Spleen (tissue), 11 donors: Measurements from ENCODE around the gene FOSB. TPM values are rescaled to one million over a fixed set of nuclear protein-coding genes. Genes with fewer than 3 reads are reported as not detected.
A peak's percentile ranks its signal among the peaks of the same experiment; 100 is the strongest.

ENCODE experiments used
- DNase-seq: peaks from one replicate; pipeline ENCODE4 v3.0.0-alpha.2; 2020
- H3K27ac ChIP-seq, 8 donors: fragments of 200-600 bp; sonication (generic) in 7 of 8; 1 replicate in 4 of 8; 2 replicates in 4 of 8; pipeline versions ENCODE4 v1.5.0 to v1.8.0; 2016 to 2021; ENCODE audit warnings: inconsistent platforms in 4 of 8, mild to moderate bottlenecking in 4 of 8, moderate library complexity in 1 of 8
- H3K27me3 ChIP-seq, 7 donors: fragments of 200-600 bp; sonication (generic) in 6 of 7; replicated peaks in 1 of 7; 1 replicate in 4 of 7; 2 replicates in 3 of 7; pipeline versions ENCODE4 v1.5.0 to v1.8.0; 2016 to 2021; ENCODE audit warnings: inconsistent platforms in 3 of 7, mild to moderate bottlenecking in 1 of 7
- H3K36me3 ChIP-seq, 6 donors: fragments of 200-600 bp; sonication (generic) in 5 of 6; 1 replicate in 4 of 6; 2 replicates in 2 of 6; pipeline versions ENCODE4 v1.5.0 to v1.8.0; 2016 to 2021; ENCODE audit warnings: inconsistent platforms in 2 of 6
- H3K4me1 ChIP-seq, 6 donors: fragments of 200-600 bp; sonication (generic) in 5 of 6; 1 replicate in 3 of 6; 2 replicates in 3 of 6; pipeline versions ENCODE4 v1.5.0 to v1.8.0; 2016 to 2021; ENCODE audit warnings: inconsistent platforms in 3 of 6
- H3K4me3 ChIP-seq, 8 donors: fragments of 200-600 bp; sonication (generic) in 7 of 8; 1 replicate in 4 of 8; 2 replicates in 4 of 8; pipeline versions ENCODE4 v1.5.0 to v1.8.0; 2016 to 2021; ENCODE audit warnings: inconsistent platforms in 4 of 8, mild to moderate bottlenecking in 4 of 8, moderate library complexity in 2 of 8
- H3K9me3 ChIP-seq, 8 donors: fragments of 200-600 bp; sonication (generic) in 7 of 8; 1 replicate in 4 of 8; 2 replicates in 4 of 8; pipeline versions ENCODE4 v1.5.0 to v1.8.0; 2016 to 2021; ENCODE audit warnings: inconsistent platforms in 4 of 8
- CTCF ChIP-seq, 11 experiments: fragments of 200-600 bp in 7 of 11; fragments of 450-650 bp in 4 of 11; sonication (generic) in 4 of 11; IDR thresholded peaks in 8 of 11; conservative IDR thresholded peaks in 3 of 11; 1 replicate in 7 of 11; 2 replicates in 4 of 11; pipeline versions ENCODE4 v1.4.0 to v1.8.0; 2016 to 2021; ENCODE audit warnings: antibody characterized with exemption in 11 of 11, inconsistent platforms in 4 of 11, mild to moderate bottlenecking in 1 of 11
- POLR2A ChIP-seq, 3 donors: fragments of 450-650 bp; IDR thresholded peaks; one replicate each; pipeline ENCODE4 v1.5.1; 2017; ENCODE audit warnings: antibody characterized with exemption in 3 of 3, mild to moderate bottlenecking in 1 of 3
- POLR2AphosphoS5 ChIP-seq, 3 donors: sonication (generic); formaldehyde crosslinking; IDR thresholded peaks; one replicate each; pipeline ENCODE4 v1.5.1; 2017; ENCODE audit warnings: antibody characterized with exemption in 3 of 3
- WGBS, 5 donors: extraction: QIAGEN DNeasy Blood & Tissue Kit in 3 of 5; methylation state at CpG; one replicate each; pipeline versions ENCODE4 v1.1.5 to v1.1.7; 2013 to 2018; 5-methylcytosine and 5-hydroxymethylcytosine counted together
- intact Hi-C: fragments of 100-400 bp; cut with DNase I; formaldehyde crosslinking; loops from one replicate; pipeline ENCODE4 v1.15.0; 2023; ENCODE audit warnings: low total_unique reads
- polyA plus RNA-seq, 3 donors: library from polyadenylated mRNA; stranded (reverse); fragments of 200-250 nt; gene quantifications; one replicate each; pipeline ENCODE4 v1.2.1, GENCODE V29; 2013
- total RNA-seq, 7 donors: library from RNA; depleted of rRNA in 3 of 7; stranded (reverse); fragments of >200 nt in 3 of 7; fragmentation: NEBNext Ultra II Directional in 4 of 7; extraction: Animal tissue kit (Norgen Biotek cat#: 25700) in 4 of 7; gene quantifications; one replicate each; pipeline versions ENCODE4 v1.1.0 to v1.2.1, GENCODE V29; 2016 to 2021
- donor health status: healthy with polysubstance abuse.
- donor health status: DM: no; HTN: no; CAD: no; lungs with moderate emphysema.
- donor health status: DM: no; HTN: no; CAD: no.
- donor health status: Bipolar disorder and iron deficiency.
- donor health status: healthy.
- donor health status: DM: no; HTN: no; CAD: no.
- donor health status: DM: yes; HTN: yes; CAD: no.

FOSB gene
- total and polyA plus RNA-seq, 10 donors: 0.42 to 41.7 (median 1.5) TPM

GRCh38 chr19:45423033-45423588 is 44.7 kb upstream of the FOSB start:
- Histone ChIP-seq H3K36me3 (peaks cover 0 to 45% (median 11%) of the 10 kb centered on the region in 6 donors), H3K4me1 (peaks cover 26 to 90% (median 70%) of the 10 kb centered on the region in 6 donors), H3K9me3 (no peaks in the 10 kb centered on the region), H3K4me3 (peak overlapping the region; percentile 55 to 80 (median 66)), H3K27ac (peak overlapping the region; percentile 85 to 95 (median 92)), H3K27me3 (peaks cover 0 to 13% (median 0%) of the 10 kb centered on the region in 7 donors)
- DNase-seq: no peak
- intact Hi-C loops: no loop called here
- WGBS, 5 donors: 16 to 36% (median 19%) methylated on average over 13 to 20 of the region's 20 CpGs
- TF ChIP-seq POLR2A (IDR thresholded peaks at IDR 0.05) (no peak), POLR2AphosphoS5 (IDR thresholded peaks at IDR 0.05) (no peak), CTCF (IDR thresholded peaks at IDR 0.05 in 8 of 11, conservative IDR thresholded peaks at IDR 0.05 in 3 of 11) (no peak)

DNA sequence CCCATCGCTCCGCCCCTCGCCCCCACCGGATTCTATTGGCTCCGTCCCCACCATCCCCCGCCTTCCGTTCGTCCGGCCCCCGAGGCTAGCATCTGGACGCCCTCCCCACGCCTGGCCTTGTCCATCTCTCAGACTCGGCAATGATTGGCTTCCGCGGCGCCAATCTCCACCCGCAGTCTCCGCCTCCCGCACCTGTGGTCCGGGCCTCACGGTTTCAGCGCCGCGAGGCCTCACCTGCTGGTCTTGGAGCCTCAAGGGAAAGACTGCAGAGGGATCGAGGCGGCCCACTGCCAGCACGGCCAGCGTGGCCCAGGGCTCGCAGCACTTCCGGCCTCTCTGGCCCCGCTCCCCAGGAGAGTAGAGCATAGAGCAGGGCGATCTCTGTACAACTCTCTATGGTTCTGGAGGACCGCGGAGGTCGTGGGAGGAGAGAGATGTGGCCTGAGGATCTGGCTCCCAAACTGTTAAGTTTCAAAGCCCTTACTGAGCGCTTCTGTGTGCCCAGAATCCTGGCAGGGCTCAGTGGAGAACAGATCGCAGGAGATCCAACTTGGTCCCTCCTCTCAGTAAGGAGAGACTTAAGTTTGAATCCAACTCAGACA is 44.1 kb upstream of the FOSB start, which contains the start of gene ERCC1:
Gene ERCC1, minus strand, starts transcription at position 329 of the 602 bp plus-strand sequence. CDS start 543 bp downstream, outside the sequence.
- peak within 1 kb of the TSS; percentile 55 to 80 (median 66) for H3K4me3 ChIP-seq
- intact Hi-C loops: no loop called here
- peaks cover 27 to 90% (median 71%) of the 10 kb centered on the region in 6 donors for H3K4me1 ChIP-seq
- peak; percentile 95 for DNase-seq
- no peaks in the 10 kb centered on the region for H3K9me3 ChIP-seq
- peaks cover 0 to 19% (median 5%) of the 10 kb centered on the region in 7 donors for H3K27me3 ChIP-seq
- TF ChIP-seq POLR2A (IDR thresholded peaks at IDR 0.05) (peak in 2 of 3 donors; percentile 37 to 47), CTCF (IDR thresholded peaks at IDR 0.05 in 8 of 11, conservative IDR thresholded peaks at IDR 0.05 in 3 of 11) (no peak), POLR2AphosphoS5 (IDR thresholded peaks at IDR 0.05) (peak; percentile 91 to 93 (median 92))
- WGBS, 5 donors: 0 to 1% (median 1%) methylated on average over 23 to 37 of the region's 37 CpGs
- peaks cover 0 to 40% (median 10%) of the 10 kb centered on the region in 6 donors for H3K36me3 ChIP-seq
- peak within 1 kb of the TSS; percentile 85 to 95 (median 92) for H3K27ac ChIP-seq

DNA sequence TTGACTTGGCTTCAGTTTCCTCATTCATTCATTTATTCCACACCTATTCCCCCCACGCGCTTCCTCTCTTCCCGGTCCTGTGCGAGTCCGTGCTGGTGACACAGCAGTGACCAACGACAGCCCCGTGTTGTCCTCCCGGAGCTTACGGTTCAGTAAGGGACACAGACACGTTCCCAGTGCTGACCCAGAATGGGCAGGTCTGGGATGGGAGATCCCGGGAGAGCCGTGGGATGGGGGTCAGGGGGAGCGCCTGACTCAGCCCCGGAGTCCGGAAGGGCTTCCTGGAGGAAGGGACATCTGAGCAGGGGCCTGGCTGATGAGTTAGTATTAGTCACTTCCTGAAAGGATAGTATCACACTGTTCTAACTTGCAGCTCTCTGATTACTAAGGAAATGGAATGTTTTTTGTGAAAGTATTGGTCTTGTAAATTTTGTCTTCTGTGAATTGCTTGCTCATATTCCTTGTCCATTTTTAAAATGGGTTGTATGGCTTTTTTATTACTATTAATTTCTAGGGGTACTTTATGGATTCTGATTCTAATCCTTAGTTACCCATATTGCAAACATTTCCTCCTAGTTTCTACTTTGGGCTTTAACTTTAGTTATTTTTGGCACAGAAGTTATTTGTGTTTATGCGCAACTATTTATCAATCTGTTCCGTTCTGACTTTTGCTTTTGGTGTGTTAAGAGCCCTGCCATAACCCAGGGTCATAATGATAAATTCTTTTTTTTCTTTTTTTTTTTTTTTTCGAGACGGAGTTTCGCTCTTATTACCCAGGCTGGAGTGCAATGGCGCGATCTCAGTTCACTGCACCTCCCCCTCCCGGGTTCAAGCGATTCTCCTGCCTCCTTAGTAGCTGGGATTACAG is 43.4 kb upstream of the FOSB start:
- Histone ChIP-seq H3K27me3 (peaks cover 0 to 26% (median 9%) of the 10 kb centered on the region in 7 donors), H3K9me3 (no peaks in the 10 kb centered on the region), H3K27ac (peak overlapping the region; percentile 85 to 95 (median 92)), H3K4me3 (peak overlapping the region; percentile 55 to 80 (median 66)), H3K4me1 (peaks cover 27 to 90% (median 68%) of the 10 kb centered on the region in 6 donors), H3K36me3 (peaks cover 0 to 32% (median 10%) of the 10 kb centered on the region in 6 donors)
- intact Hi-C loops: no loop called here
- DNase-seq: peak; percentile 87
- 14 to 32% (median 24%) methylated on average over 24 of the region's 24 CpGs for WGBS, 5 donors
- TF ChIP-seq POLR2AphosphoS5 (IDR thresholded peaks at IDR 0.05): peak in 1 of 3 donors; percentile 57
- TF ChIP-seq CTCF (IDR thresholded peaks at IDR 0.05 in 8 of 11, conservative IDR thresholded peaks at IDR 0.05 in 3 of 11): no peak
